Measurements from ENCODE around the gene ADCY7.

DNA sequence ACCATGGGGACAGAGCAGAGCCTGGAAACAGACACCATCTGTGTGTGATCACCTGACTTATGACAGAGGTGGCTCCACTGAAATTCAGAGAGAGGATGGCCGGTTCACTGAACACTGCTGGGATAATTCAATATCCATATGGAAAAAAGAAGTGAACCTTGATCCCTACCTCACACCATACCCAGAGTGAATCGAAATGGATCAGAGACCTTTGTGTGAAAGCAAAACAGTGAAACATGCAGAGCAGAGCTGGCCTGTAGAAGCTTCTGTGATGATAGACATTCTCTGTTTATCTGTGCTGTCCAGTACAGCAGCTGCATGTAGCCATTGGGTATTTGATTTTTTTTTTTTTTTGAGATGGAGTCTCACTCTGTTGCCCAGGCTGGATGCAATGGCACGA, 20.3 kb downstream of the ADCY7 start:
- no peak for TF ChIP-seq CEBPB (IDR thresholded peaks at IDR 0.05; ENCODE audit: low read depth, low read length)
- TF ChIP-seq, protein P1, sequence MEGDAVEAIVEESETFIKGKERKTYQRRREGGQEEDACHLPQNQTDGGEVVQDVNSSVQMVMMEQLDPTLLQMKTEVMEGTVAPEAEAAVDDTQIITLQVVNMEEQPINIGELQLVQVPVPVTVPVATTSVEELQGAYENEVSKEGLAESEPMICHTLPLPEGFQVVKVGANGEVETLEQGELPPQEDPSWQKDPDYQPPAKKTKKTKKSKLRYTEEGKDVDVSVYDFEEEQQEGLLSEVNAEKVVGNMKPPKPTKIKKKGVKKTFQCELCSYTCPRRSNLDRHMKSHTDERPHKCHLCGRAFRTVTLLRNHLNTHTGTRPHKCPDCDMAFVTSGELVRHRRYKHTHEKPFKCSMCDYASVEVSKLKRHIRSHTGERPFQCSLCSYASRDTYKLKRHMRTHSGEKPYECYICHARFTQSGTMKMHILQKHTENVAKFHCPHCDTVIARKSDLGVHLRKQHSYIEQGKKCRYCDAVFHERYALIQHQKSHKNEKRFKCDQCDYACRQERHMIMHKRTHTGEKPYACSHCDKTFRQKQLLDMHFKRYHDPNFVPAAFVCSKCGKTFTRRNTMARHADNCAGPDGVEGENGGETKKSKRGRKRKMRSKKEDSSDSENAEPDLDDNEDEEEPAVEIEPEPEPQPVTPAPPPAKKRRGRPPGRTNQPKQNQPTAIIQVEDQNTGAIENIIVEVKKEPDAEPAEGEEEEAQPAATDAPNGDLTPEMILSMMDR (conservative IDR thresholded peaks at IDR 0.05; ENCODE audit: low read depth, low read length), result no peak
- no peak for TF ChIP-seq SMC3 (IDR thresholded peaks at IDR 0.05; ENCODE audit: low read depth, low read length)
- no peak for TF ChIP-seq MAZ (IDR thresholded peaks at IDR 0.05; ENCODE audit: borderline replicate concordance, low read depth, low read length)
- no peak for TF ChIP-seq POLR2A (IDR thresholded peaks at IDR 0.05; ENCODE audit: low read depth, low read length)

All from IMR-90 (cell line).